WERI-Rb-1 (cell line): ENCODE measurements around the gene ATP13A2.

ENCODE experiments used
- DNase-seq: peaks from one replicate; pipeline ENCODE4 v3.0.0-alpha.2; 2020
- H3K27ac ChIP-seq: fragments of 250-450 bp; sonication (Bioruptor Pico); 2 replicates; pipeline ENCODE4 v1.5.1; 2020; ENCODE audit warnings: mild to moderate bottlenecking, moderate library complexity
- H3K27me3 ChIP-seq: fragments of 250-450 bp; sonication (Bioruptor Pico); 2 replicates; pipeline ENCODE4 v1.5.1; 2021; ENCODE audit warnings: mild to moderate bottlenecking, low read depth, moderate library complexity; ENCODE audit not compliant: insufficient read depth, severe bottlenecking
- H3K36me3 ChIP-seq: fragments of 250-450 bp; sonication (Bioruptor Pico); 2 replicates; pipeline ENCODE4 v1.5.1; 2020; ENCODE audit warnings: mild to moderate bottlenecking, moderate library complexity
- H3K4me3 ChIP-seq: 2 replicates; pipeline ENCODE4 v1.5.1; 2011; ENCODE audit warnings: low read depth, mild to moderate bottlenecking, control low read depth, low read length
- H3K9me3 ChIP-seq: fragments of 250-450 bp; sonication (Bioruptor Pico); 2 replicates; pipeline ENCODE4 v1.5.1; 2021; ENCODE audit warnings: mild to moderate bottlenecking, moderate library complexity; ENCODE audit not compliant: severe bottlenecking
- TF ChIP-seq, protein P1 (sequence below): IDR thresholded peaks from 2 replicates; pipeline ENCODE4 v1.5.1; 2011; ENCODE audit warnings: low read depth, mild to moderate bottlenecking, control low read depth, inconsistent platforms, low read length

ATP13A2 gene

DNA sequence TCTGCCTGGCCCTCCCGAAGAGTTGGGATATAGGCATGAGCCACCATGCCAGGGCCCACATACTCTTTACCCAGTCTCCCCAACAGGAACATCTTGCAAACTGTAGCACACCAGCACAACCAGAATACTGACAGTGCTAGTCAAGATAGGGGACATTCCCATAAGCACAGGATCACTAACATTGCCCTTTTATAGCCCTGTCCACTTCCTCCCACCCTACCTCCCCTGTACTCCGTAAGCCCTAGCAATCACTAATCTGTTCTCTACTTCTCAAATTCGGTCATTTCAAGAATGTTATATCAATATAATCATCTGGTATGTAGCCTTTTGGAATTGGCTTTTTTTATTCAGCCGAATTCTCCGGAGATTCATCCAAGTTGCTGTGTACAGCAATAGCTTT, 36.2 kb upstream of the ATP13A2 start:
- DNase-seq = no peak
- no peak overlapping the region for H3K4me3 ChIP-seq
- H3K9me3 ChIP-seq = no peaks in the 10 kb centered on the region
- H3K27ac ChIP-seq = no peak overlapping the region
- no peaks in the 10 kb centered on the region for H3K27me3 ChIP-seq
- TF ChIP-seq, protein P1, sequence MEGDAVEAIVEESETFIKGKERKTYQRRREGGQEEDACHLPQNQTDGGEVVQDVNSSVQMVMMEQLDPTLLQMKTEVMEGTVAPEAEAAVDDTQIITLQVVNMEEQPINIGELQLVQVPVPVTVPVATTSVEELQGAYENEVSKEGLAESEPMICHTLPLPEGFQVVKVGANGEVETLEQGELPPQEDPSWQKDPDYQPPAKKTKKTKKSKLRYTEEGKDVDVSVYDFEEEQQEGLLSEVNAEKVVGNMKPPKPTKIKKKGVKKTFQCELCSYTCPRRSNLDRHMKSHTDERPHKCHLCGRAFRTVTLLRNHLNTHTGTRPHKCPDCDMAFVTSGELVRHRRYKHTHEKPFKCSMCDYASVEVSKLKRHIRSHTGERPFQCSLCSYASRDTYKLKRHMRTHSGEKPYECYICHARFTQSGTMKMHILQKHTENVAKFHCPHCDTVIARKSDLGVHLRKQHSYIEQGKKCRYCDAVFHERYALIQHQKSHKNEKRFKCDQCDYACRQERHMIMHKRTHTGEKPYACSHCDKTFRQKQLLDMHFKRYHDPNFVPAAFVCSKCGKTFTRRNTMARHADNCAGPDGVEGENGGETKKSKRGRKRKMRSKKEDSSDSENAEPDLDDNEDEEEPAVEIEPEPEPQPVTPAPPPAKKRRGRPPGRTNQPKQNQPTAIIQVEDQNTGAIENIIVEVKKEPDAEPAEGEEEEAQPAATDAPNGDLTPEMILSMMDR = no peak
- peaks cover 33% of the 10 kb centered on the region for H3K36me3 ChIP-seq

DNA sequence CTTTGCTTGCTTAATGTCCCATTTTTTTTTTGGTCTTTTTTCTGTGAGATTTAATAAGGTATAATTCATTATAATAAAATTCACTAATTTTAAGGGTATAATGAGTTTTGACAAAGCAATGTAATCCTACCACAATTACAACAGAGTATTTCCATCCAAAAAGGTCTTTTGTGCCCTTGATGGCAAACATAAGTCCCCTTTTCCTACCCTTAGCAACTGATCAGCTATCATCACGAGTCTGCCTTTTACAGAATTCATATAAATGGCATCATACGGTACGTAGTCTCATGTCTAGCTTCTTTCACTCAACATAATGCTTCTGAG, 34.6 kb upstream of the ATP13A2 start:
- H3K4me3 ChIP-seq = no peak overlapping the region
- H3K36me3 ChIP-seq = peaks cover 41% of the 10 kb centered on the region

DNA sequence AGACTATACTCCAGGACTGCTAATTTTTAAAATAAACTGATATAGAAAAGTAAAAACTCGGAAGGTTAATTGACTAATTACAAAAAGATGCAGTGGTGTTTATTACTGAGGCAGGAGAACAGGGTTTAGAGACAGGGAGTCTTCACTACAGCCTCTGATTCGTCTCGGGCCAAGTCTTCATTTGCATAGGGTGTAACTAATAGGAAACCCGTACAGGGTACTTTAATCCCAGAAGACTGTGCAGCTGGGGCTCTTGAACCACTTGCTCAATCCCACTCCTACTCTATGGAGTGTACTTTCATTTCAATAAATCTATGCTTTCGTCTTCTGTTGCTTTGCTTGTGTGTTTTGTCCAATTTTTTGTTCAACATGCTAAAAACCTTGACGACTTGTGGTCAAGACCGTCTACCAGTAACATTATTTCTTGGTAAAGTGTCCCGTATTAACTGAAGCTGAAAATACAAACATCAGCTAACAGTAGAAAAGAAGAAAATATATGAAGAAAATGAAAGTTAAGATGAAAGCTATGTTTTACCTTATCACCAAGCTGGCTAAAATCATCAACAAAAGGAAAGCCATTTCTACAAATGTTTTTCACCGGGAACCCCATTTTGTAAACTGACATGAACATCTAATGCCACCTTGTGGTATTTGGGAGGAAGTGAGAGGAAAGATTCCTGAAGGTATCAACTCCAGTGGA, 34.1 kb upstream of the ATP13A2 start:
- Histone ChIP-seq H3K27ac (no peak overlapping the region), H3K9me3 (no peaks in the 10 kb centered on the region), H3K36me3 (peaks cover 40% of the 10 kb centered on the region), H3K4me3 (peak overlapping the region; percentile 22), H3K27me3 (no peaks in the 10 kb centered on the region)
- DNase-seq = peak; percentile 42
- TF ChIP-seq, protein P1 = peak; percentile 60

More for the DNA sequence above, 34.6 kb upstream of the ATP13A2 start:
- no peaks in the 10 kb centered on the region for H3K9me3 ChIP-seq
- TF ChIP-seq, protein P1 = no peak
- DNase-seq = no peak
- H3K27me3 ChIP-seq = no peaks in the 10 kb centered on the region
- no peak overlapping the region for H3K27ac ChIP-seq

DNA sequence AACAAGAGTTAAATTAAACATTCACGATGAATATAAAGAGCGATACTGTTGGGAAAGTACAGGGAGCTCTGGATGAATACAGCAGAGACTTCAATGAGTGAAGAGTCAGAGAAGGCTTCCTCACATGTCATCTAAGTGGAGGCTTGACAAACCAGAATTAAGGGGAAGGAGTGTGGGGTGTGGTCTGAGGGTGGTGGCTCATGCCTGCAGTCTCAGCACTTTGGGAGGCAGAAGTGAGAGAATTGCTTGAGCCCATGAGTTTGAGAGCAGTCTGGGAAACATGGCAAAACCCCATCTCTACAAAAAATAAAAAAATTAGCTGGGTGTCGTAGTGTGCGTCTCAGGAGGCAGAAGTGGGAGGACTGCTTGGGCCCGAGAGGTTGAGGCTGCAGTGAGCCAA, 33.4 kb upstream of the ATP13A2 start:
- TF ChIP-seq, protein P1 = no peak
- DNase-seq = no peak
- Histone ChIP-seq H3K9me3 (no peaks in the 10 kb centered on the region), H3K27me3 (no peaks in the 10 kb centered on the region), H3K4me3 (no peak overlapping the region), H3K36me3 (peaks cover 44% of the 10 kb centered on the region), H3K27ac (no peak overlapping the region)

DNA sequence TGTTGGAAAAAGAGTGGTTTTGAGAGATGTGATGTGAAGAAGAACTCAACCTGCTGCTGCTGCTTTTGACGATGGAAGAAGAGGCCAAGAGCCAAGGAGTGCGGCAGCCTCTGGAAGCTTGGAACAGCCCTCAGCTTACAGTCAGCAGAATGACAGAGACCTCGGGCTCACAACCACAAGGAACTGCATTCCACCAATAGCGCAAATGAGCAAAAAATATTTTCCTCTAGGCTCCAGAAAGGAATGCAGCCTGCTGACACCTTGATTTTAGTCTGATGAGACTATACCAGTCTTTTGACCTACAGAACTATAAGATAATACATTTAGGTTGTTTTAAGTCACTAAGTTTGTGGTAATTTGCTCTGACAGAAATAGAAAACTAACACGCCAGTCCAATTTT, 31.9 kb upstream of the ATP13A2 start:
- Histone ChIP-seq H3K4me3 (no peak overlapping the region), H3K9me3 (no peaks in the 10 kb centered on the region), H3K36me3 (peaks cover 46% of the 10 kb centered on the region), H3K27me3 (no peaks in the 10 kb centered on the region), H3K27ac (no peak overlapping the region)
- TF ChIP-seq, protein P1 = no peak
- no peak for DNase-seq

DNA sequence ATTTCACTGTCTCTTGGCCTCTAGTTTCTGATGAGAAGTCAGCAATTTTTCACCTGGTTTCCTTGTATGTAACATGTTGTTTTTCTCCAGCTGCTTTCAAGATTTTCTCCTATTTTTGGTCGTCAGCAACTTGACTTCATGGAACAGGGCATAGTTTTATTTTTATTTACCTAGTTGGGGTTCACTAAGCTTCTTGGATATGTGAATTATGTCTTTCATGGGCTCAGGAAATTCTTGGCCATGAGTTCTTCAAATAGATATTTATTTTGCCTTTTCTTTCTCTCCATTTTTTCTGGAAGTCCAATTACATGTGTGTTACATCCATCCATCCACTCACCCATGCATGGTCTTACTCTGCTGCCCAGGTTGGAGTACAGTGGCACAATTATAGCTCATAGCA, 28.4 kb upstream of the ATP13A2 start:
- TF ChIP-seq, protein P1 = no peak
- no peak overlapping the region for H3K4me3 ChIP-seq
- no peaks in the 10 kb centered on the region for H3K9me3 ChIP-seq
- DNase-seq = no peak
- no peak overlapping the region for H3K27ac ChIP-seq
- peaks cover 62% of the 10 kb centered on the region for H3K36me3 ChIP-seq
- H3K27me3 ChIP-seq = no peaks in the 10 kb centered on the region
